HCT116 (cell line): ENCODE data around the gene GPR176.

ENCODE experiments used
- CTCF ChIP-seq, 3 experiments: fragments of 200-600 bp in 1 of 3; sonication (generic) in 1 of 3; IDR thresholded peaks in 2 of 3; conservative IDR thresholded peaks in 1 of 3; 2 replicates each; pipeline ENCODE4 v1.5.1; 2012 to 2017; ENCODE audit warnings: low read depth in 2 of 3, low read length in 2 of 3, antibody characterized with exemption in 1 of 3, borderline replicate concordance in 1 of 3, control low read depth in 1 of 3, mild to moderate bottlenecking in 1 of 3, mixed read lengths in 1 of 3, mixed run types in 1 of 3, moderate library complexity in 1 of 3; ENCODE audit not compliant: insufficient read depth in 1 of 3
- EZH2 ChIP-seq: fragments of 200-600 bp; sonication (generic); IDR thresholded peaks from 2 replicates; pipeline ENCODE4 v1.6.1; 2017; ENCODE audit warnings: antibody characterized with exemption, mixed run types
- POLR2A ChIP-seq: IDR thresholded peaks from 2 replicates; pipeline ENCODE4 v1.7.0; 2011; ENCODE audit warnings: borderline replicate concordance; ENCODE audit not compliant: insufficient read depth, insufficient read length; ENCODE audit errors: extremely low read depth
- POLR2AphosphoS5 ChIP-seq: IDR thresholded peaks from 2 replicates; pipeline ENCODE4 v1.6.1; 2011; ENCODE audit warnings: mild to moderate bottlenecking, low read depth, low read length, moderate library complexity
- SIN3A ChIP-seq: IDR thresholded peaks from 2 replicates; pipeline ENCODE4 v1.6.1; 2012; ENCODE audit warnings: low read depth

GRCh38 chr15:39919411-39919747 is 687 bp downstream of the GPR176 start:
- TF ChIP-seq CTCF (IDR thresholded peaks at IDR 0.05 in 2 of 3, conservative IDR thresholded peaks at IDR 0.05 in 1 of 3; ENCODE audit: borderline replicate concordance in 1 of 3, insufficient read depth in 1 of 3, low read depth in 2 of 3, low read length in 2 of 3), result no peak
- no peak for TF ChIP-seq POLR2A
- TF ChIP-seq EZH2, result no peak
- TF ChIP-seq POLR2AphosphoS5, result no peak
- no peak for TF ChIP-seq SIN3A
